HG03045 (cell line): ENCODE results near the gene PNMA6E.

Experiments
- ATAC-seq: cut with Tn5 transposase; IDR thresholded peaks from one replicate; pipeline ENCODE4 v1.9.1; 2021; ENCODE audit warnings: mild to moderate bottlenecking, moderate library complexity; ENCODE audit not compliant: unreplicated experiment

The PNMA6E gene

GRCh38 chrX:153401133-153401764 is at the start of gene PNMA6E:
PNMA6E (minus strand) TSS chrX:153401350; CDS start chrX:153398849, 2,501 bp downstream.
- ATAC-seq, result no peak

GRCh38 chrX:153450949-153451277 is 49.8 kb upstream of the PNMA6E start:
- no peak for ATAC-seq

GRCh38 chrX:153450114-153450948 is 49.2 kb upstream of the PNMA6E start:
- no peak for ATAC-seq

DNA sequence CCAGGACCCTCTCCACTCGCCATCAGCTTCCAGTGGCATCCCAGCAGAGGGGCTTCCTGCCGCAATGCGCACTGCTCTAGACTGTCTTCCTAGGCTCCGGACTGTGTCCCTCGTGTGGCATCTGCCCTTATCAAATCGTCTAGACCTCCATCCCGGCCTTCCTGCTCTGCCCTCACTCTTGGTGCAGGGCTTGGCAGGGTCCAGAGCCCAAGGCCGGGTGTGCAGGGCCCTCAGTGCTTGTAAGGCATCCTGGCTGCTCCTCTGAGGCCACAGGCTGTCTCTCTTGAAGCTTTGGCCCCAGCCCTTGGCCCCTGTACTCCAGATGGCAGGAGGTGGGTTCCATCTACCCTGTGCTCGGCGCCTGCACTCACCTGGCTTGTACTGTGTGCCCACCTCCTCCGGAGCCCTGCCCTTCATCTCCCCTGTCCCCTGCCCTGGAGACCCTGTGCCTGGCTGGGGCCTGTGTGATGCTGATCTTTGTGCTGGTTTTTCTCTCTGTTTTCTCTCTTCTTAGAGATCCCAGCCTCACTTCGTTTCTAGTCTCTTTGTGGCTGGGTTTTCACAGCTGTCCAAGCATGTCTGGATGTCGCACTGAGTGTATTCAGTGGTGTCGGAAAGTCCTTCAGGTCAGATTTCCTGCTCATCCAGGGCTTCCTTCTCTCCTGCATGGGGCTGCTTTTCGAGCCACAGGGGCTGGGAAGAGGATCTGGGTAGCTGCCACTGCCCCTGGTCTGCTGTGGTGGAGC is 48.4 kb upstream of the PNMA6E start:
- no peak for ATAC-seq

DNA sequence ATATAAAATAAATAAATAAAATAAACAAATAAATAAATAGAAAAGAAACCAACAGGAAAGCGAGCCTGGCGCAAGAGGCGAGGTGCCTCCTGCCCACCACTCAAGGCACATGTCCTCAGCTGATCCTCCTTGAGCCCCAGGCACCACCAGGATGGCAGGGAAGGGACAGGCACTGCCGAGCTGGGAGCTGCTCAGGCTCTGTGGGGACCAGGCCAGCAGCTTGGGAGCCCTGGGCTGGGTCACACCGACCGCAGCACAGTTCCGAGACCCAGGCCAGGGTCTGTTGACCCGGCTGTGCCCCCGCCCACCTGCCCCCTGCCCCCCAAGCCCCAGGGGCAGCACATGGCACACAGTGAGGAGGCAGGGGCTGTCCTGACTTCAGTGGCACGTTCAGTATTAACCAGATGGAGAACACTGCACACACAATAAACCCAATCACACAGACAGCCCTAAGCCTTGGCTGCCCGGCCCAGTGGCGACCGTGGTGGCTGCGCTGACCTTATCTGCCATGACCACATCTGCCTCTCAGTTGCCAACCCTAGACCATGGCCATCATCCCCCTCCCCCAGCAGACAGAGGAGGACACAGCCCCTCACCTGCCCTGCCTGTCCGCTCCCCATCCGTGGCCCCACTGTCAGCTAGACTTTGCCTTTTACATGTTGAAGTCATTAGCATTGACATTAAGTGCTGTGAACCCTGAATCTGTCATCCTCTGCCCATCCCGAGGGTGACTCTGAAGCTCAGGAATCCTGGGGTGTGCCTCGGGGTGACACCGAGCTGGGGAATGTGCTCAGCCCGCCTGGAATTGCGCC is 47.6 kb upstream of the PNMA6E start:
- ATAC-seq, result no peak

- ATAC-seq, result no peak
Observed at GRCh38 chrX:153447581-153447960, 46.4 kb upstream of the PNMA6E start.

- no peak for ATAC-seq
Observed at GRCh38 chrX:153446950-153447580, 45.9 kb upstream of the PNMA6E start.

DNA sequence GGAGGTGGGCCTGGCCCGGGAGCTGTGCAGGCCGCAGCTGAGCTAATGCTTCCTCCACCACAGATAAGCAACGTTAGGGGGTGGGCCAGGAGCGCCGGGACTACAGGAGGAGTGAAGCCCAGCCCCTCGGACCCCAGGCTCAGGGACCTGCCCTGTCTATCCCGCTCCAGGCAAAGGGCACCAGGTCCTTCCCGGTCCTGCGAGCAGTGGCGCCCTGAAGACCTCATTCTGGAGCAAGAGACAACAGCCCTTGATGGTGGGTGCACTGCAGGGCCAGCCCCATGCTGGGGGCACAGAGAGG is 45.4 kb upstream of the PNMA6E start:
- no peak for ATAC-seq

GRCh38 chrX:153445856-153446635 is 44.9 kb upstream of the PNMA6E start, which contains the start of gene TREX2:
TREX2 (minus strand) TSS chrX:153446056; CDS start chrX:153445430, 626 bp downstream.
- no peak for ATAC-seq

- no peak for ATAC-seq
Observed at GRCh38 chrX:153445106-153445855, 44.1 kb upstream of the PNMA6E start.

GRCh38 chrX:153444333-153445011 is 43.3 kb upstream of the PNMA6E start:
- no peak for ATAC-seq

DNA sequence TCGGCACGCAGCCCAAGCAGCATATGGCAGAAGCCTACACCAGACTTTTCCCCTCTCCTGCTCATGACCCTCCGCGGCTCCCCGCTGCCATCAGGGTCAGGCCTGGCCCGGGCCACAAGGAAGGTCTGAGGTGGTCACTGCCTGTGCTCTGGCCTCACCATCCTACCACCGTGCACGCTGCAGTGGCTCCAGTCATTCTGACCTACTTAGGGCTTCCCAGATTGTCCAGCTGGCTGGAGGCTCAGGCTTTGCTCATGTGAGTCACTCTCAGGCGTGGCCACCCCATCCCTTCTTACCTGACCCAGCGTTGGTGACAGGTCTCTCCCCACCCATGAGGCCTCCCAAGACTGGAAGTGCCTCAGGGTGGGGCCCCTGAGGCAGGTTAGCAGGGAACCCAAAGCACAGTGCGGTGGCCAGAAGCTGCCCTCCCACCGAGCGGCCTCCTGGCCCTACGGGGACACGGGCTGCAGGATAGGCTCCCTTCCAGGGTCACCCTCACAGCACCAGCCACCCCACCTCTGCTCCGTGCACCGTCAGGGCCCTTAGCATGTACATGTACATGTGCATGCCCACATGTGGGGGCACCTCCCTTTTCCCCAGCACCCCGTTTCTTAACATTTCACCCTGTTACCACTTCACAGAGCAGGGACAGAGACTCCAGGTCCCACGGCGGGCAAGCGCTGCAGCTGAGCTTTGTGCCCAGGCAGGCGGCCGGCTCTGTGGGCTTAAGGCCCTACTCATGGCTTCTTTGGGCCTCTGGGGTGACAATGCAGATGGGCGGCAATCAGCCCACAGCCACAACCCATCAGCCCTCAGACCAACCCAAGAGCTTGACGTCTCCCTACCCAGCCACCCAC is 42.6 kb upstream of the PNMA6E start:
- ATAC-seq, result no peak

DNA sequence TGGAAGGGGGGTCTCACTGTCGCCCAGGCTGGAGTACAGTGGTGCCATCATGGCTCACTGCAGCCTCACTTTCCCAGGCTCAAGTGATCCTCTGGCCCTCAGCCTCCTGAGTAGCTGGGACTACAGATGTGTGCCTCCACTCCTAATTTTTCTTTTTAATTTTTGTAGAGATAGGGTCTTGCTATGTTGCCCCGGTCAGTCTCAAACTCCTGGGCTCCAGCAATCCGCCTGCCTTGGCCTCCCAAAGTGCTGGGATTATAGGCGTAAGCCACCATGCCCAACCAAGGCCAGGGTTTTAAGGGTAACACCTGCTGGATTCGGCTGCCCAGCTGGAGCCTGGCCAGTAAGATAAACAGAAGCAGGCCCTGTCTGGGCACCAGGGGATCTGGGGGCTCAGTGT is 41.3 kb upstream of the PNMA6E start:
- ATAC-seq, result no peak

GRCh38 chrX:153441981-153442380 is 40.8 kb upstream of the PNMA6E start:
- ATAC-seq, result no peak

DNA sequence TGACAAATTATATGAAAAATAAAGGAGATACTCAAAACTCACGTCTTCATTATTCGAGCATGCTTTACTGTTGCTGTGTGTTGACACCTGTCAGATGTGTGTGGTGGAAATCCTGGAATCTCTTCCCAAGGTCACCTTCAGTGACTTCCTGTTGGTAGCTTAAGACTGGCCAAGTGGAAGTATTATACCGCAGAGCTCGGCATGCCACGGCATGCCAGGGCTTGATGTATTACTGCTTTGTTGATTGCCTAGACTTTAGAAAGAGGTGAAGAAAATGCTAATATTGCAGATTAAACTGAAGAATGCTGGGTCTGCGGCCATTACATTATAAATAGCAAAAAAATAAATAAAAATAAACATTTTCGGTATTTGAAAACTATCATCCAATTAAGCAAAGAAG is 40.1 kb upstream of the PNMA6E start:
- no peak for ATAC-seq

- ATAC-seq, result no peak
Observed at GRCh38 chrX:153440556-153441135, 39.5 kb upstream of the PNMA6E start.

GRCh38 chrX:153439977-153440376 is 38.8 kb upstream of the PNMA6E start:
- no peak for ATAC-seq
